ENCODE data around the gene SLIT2.

The SLIT2 gene

GRCh38 chr4:20254511-20255250 is 3.0 kb downstream of the SLIT2 start:
- H3K4me3 Mint-ChIP-seq: no peak overlapping the region
- peaks cover 2% of the 10 kb centered on the region for H3K36me3 Mint-ChIP-seq (ENCODE audit: low read depth)
- peaks cover 2% of the 10 kb centered on the region for H3K4me1 Mint-ChIP-seq (ENCODE audit: low read depth)
- no peak overlapping the region for H3K27ac Mint-ChIP-seq
- peaks cover 54% of the 10 kb centered on the region for H3K27me3 Mint-ChIP-seq (ENCODE audit: low read depth)
- H3K9me3 Mint-ChIP-seq: no peaks in the 10 kb centered on the region

GRCh38 chr4:20255251-20255586 is 3.5 kb downstream of the SLIT2 start:
- Mint-ChIP-seq H3K27me3 (ENCODE audit: low read depth) (peaks cover 53% of the 10 kb centered on the region), H3K27ac (no peak overlapping the region), H3K4me3 (peak overlapping the region; percentile 17), H3K9me3 (no peaks in the 10 kb centered on the region), H3K4me1 (ENCODE audit: low read depth) (peaks cover 2% of the 10 kb centered on the region), H3K36me3 (ENCODE audit: low read depth) (peaks cover 2% of the 10 kb centered on the region)

GRCh38 chr4:20255823-20256222 is 4.1 kb downstream of the SLIT2 start:
- Mint-ChIP-seq H3K27me3 (ENCODE audit: low read depth) (peaks cover 47% of the 10 kb centered on the region), H3K36me3 (ENCODE audit: low read depth) (peaks cover 2% of the 10 kb centered on the region), H3K4me1 (ENCODE audit: low read depth) (peaks cover 2% of the 10 kb centered on the region), H3K9me3 (no peaks in the 10 kb centered on the region), H3K4me3 (no peak overlapping the region), H3K27ac (no peak overlapping the region)

GRCh38 chr4:20256381-20256881 is 4.7 kb downstream of the SLIT2 start:
- Mint-ChIP-seq H3K9me3 (no peaks in the 10 kb centered on the region), H3K4me3 (no peak overlapping the region), H3K4me1 (ENCODE audit: low read depth) (peaks cover 2% of the 10 kb centered on the region), H3K36me3 (ENCODE audit: low read depth) (peaks cover 2% of the 10 kb centered on the region), H3K27ac (no peak overlapping the region), H3K27me3 (ENCODE audit: low read depth) (peaks cover 41% of the 10 kb centered on the region)

GRCh38 chr4:20259707-20260106 is 8.0 kb downstream of the SLIT2 start:
- H3K4me3 Mint-ChIP-seq: no peak overlapping the region
- no peak overlapping the region for H3K27ac Mint-ChIP-seq
- H3K36me3 Mint-ChIP-seq (ENCODE audit: low read depth): peaks cover 2% of the 10 kb centered on the region
- peaks cover 18% of the 10 kb centered on the region for H3K27me3 Mint-ChIP-seq (ENCODE audit: low read depth)
- H3K4me1 Mint-ChIP-seq (ENCODE audit: low read depth): no peaks in the 10 kb centered on the region
- H3K9me3 Mint-ChIP-seq: no peaks in the 10 kb centered on the region

- no peak overlapping the region for H3K27ac Mint-ChIP-seq
- no peak overlapping the region for H3K4me3 Mint-ChIP-seq
- H3K4me1 Mint-ChIP-seq (ENCODE audit: low read depth): no peaks in the 10 kb centered on the region
- peaks cover 7% of the 10 kb centered on the region for H3K27me3 Mint-ChIP-seq (ENCODE audit: low read depth)
- H3K36me3 Mint-ChIP-seq (ENCODE audit: low read depth): no peaks in the 10 kb centered on the region
- no peaks in the 10 kb centered on the region for H3K9me3 Mint-ChIP-seq
Observed at GRCh38 chr4:20260821-20261220, 9.1 kb downstream of the SLIT2 start.

- H3K27me3 Mint-ChIP-seq (ENCODE audit: low read depth): no peaks in the 10 kb centered on the region
- no peak overlapping the region for H3K4me3 Mint-ChIP-seq
- H3K9me3 Mint-ChIP-seq: no peaks in the 10 kb centered on the region
- no peaks in the 10 kb centered on the region for H3K36me3 Mint-ChIP-seq (ENCODE audit: low read depth)
- no peak overlapping the region for H3K27ac Mint-ChIP-seq
- no peaks in the 10 kb centered on the region for H3K4me1 Mint-ChIP-seq (ENCODE audit: low read depth)
Observed at GRCh38 chr4:20262221-20262620, 10.5 kb downstream of the SLIT2 start.

GRCh38 chr4:20264688-20265087 is 13.0 kb downstream of the SLIT2 start:
- H3K4me1 Mint-ChIP-seq (ENCODE audit: low read depth): no peaks in the 10 kb centered on the region
- no peak overlapping the region for H3K27ac Mint-ChIP-seq
- no peak overlapping the region for H3K4me3 Mint-ChIP-seq
- H3K9me3 Mint-ChIP-seq: no peaks in the 10 kb centered on the region
- H3K27me3 Mint-ChIP-seq (ENCODE audit: low read depth): no peaks in the 10 kb centered on the region
- H3K36me3 Mint-ChIP-seq (ENCODE audit: low read depth): no peaks in the 10 kb centered on the region

- Mint-ChIP-seq H3K27me3 (ENCODE audit: low read depth) (no peaks in the 10 kb centered on the region), H3K36me3 (ENCODE audit: low read depth) (no peaks in the 10 kb centered on the region), H3K9me3 (no peaks in the 10 kb centered on the region), H3K4me3 (no peak overlapping the region), H3K27ac (no peak overlapping the region), H3K4me1 (ENCODE audit: low read depth) (no peaks in the 10 kb centered on the region)
Observed at GRCh38 chr4:20265726-20266125, 14.0 kb downstream of the SLIT2 start.

- no peaks in the 10 kb centered on the region for H3K4me1 Mint-ChIP-seq (ENCODE audit: low read depth)
- no peak overlapping the region for H3K4me3 Mint-ChIP-seq
- H3K36me3 Mint-ChIP-seq (ENCODE audit: low read depth): no peaks in the 10 kb centered on the region
- H3K27me3 Mint-ChIP-seq (ENCODE audit: low read depth): no peaks in the 10 kb centered on the region
- no peaks in the 10 kb centered on the region for H3K9me3 Mint-ChIP-seq
- H3K27ac Mint-ChIP-seq: no peak overlapping the region
Observed at GRCh38 chr4:20266215-20267082, 14.7 kb downstream of the SLIT2 start.

GRCh38 chr4:20268028-20268427 is 16.3 kb downstream of the SLIT2 start:
- H3K4me1 Mint-ChIP-seq (ENCODE audit: low read depth): no peaks in the 10 kb centered on the region
- no peak overlapping the region for H3K4me3 Mint-ChIP-seq
- H3K27ac Mint-ChIP-seq: no peak overlapping the region
- no peaks in the 10 kb centered on the region for H3K36me3 Mint-ChIP-seq (ENCODE audit: low read depth)
- H3K9me3 Mint-ChIP-seq: no peaks in the 10 kb centered on the region
- H3K27me3 Mint-ChIP-seq (ENCODE audit: low read depth): no peaks in the 10 kb centered on the region

- Mint-ChIP-seq H3K9me3 (no peaks in the 10 kb centered on the region), H3K4me3 (no peak overlapping the region), H3K36me3 (ENCODE audit: low read depth) (no peaks in the 10 kb centered on the region), H3K27ac (no peak overlapping the region), H3K4me1 (ENCODE audit: low read depth) (no peaks in the 10 kb centered on the region), H3K27me3 (ENCODE audit: low read depth) (no peaks in the 10 kb centered on the region)
Observed at GRCh38 chr4:20269320-20269719, 17.6 kb downstream of the SLIT2 start.

- H3K9me3 Mint-ChIP-seq: no peaks in the 10 kb centered on the region
- H3K27ac Mint-ChIP-seq: no peak overlapping the region
- H3K27me3 Mint-ChIP-seq (ENCODE audit: low read depth): no peaks in the 10 kb centered on the region
- H3K4me3 Mint-ChIP-seq: no peak overlapping the region
- H3K4me1 Mint-ChIP-seq (ENCODE audit: low read depth): no peaks in the 10 kb centered on the region
- no peaks in the 10 kb centered on the region for H3K36me3 Mint-ChIP-seq (ENCODE audit: low read depth)
Observed at GRCh38 chr4:20271950-20272349, 20.2 kb downstream of the SLIT2 start.

GRCh38 chr4:20272411-20272872 is 20.7 kb downstream of the SLIT2 start:
- Mint-ChIP-seq H3K9me3 (no peaks in the 10 kb centered on the region), H3K27me3 (ENCODE audit: low read depth) (no peaks in the 10 kb centered on the region), H3K4me1 (ENCODE audit: low read depth) (no peaks in the 10 kb centered on the region), H3K36me3 (ENCODE audit: low read depth) (no peaks in the 10 kb centered on the region), H3K27ac (no peak overlapping the region), H3K4me3 (no peak overlapping the region)

GRCh38 chr4:20273793-20274192 is 22.1 kb downstream of the SLIT2 start:
- no peaks in the 10 kb centered on the region for H3K27me3 Mint-ChIP-seq (ENCODE audit: low read depth)
- no peak overlapping the region for H3K4me3 Mint-ChIP-seq
- H3K27ac Mint-ChIP-seq: no peak overlapping the region
- H3K9me3 Mint-ChIP-seq: no peaks in the 10 kb centered on the region
- H3K36me3 Mint-ChIP-seq (ENCODE audit: low read depth): no peaks in the 10 kb centered on the region
- no peaks in the 10 kb centered on the region for H3K4me1 Mint-ChIP-seq (ENCODE audit: low read depth)

Data from T-helper 1 cell treated with Interleukin-12 subunit alpha and Interleukin-12 subunit beta and Interleukin-4 antibody, amounts not matched to agents 30 μg/mL and 1 μg/mL, for 36 hours (primary cell).